Esophagus muscularis mucosa (tissue), 4 donors: ENCODE measurements around the gene ARHGEF12.

Experiments
- EP300 ChIP-seq: sonication (generic); formaldehyde crosslinking; IDR thresholded peaks from one replicate; pipeline ENCODE4 v1.6.1; 2017; ENCODE audit warnings: antibody characterized with exemption
- POLR2A ChIP-seq: fragments of 450-650 bp; IDR thresholded peaks from one replicate; pipeline ENCODE4 v1.6.1; 2017; ENCODE audit warnings: antibody characterized with exemption, moderate library complexity, mild to moderate bottlenecking, low read depth
- POLR2AphosphoS5 ChIP-seq, 2 donors: sonication (generic); formaldehyde crosslinking; IDR thresholded peaks; one replicate each; pipeline ENCODE4 v1.6.1; 2017; ENCODE audit warnings: antibody characterized with exemption in 2 of 2
- TF ChIP-seq, protein P1 (sequence below), 3 experiments: fragments of 200-600 bp in 2 of 3; fragments of 450-650 bp in 1 of 3; sonication (generic) in 2 of 3; IDR thresholded peaks; one replicate each; pipeline ENCODE4 v1.5.1; 2017 to 2019; ENCODE audit warnings: antibody characterized with exemption in 3 of 3, mild to moderate bottlenecking in 2 of 3, moderate library complexity in 1 of 3

DNA sequence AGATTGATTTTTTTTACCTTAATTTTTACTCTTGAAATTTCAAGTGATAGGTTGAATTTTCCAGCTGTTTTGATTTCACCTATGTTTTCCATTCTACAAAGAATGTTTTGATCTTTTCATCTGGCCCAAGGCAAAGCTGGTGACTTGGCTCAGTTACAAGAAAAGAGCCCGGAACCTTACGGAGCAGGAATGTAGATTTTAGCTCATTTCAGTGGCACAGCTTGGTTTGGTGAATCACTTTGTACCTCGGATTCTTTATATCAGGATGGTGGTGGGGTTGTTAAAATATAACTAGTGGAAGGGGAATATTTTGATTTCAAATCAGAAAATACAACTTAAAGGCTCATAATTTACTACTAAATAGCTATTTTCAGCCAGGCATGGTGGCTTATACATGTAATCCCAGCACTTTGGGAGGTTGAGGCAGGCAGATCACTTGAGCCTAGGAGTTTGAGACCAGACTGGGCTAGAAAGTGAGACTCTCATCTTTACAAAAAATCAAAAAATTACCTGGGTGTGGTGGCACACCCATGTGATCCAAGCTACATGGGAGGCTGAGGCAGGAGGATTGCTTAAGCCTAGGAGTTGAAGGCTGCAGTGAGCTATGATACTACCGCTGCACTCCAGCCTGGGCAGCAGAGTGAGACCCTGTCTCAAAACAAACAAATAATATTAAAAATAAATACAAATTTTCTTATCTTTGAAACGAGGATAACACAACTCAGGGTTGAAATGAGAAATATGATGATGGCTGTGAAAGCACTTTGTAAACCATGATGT lies 166.0 kb downstream of the ARHGEF12 start:
- TF ChIP-seq, protein P1, sequence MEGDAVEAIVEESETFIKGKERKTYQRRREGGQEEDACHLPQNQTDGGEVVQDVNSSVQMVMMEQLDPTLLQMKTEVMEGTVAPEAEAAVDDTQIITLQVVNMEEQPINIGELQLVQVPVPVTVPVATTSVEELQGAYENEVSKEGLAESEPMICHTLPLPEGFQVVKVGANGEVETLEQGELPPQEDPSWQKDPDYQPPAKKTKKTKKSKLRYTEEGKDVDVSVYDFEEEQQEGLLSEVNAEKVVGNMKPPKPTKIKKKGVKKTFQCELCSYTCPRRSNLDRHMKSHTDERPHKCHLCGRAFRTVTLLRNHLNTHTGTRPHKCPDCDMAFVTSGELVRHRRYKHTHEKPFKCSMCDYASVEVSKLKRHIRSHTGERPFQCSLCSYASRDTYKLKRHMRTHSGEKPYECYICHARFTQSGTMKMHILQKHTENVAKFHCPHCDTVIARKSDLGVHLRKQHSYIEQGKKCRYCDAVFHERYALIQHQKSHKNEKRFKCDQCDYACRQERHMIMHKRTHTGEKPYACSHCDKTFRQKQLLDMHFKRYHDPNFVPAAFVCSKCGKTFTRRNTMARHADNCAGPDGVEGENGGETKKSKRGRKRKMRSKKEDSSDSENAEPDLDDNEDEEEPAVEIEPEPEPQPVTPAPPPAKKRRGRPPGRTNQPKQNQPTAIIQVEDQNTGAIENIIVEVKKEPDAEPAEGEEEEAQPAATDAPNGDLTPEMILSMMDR (IDR thresholded peaks at IDR 0.05): no peak
- TF ChIP-seq EP300: no peak
- no peak for TF ChIP-seq POLR2A
- no peak for TF ChIP-seq POLR2AphosphoS5 (IDR thresholded peaks at IDR 0.05)
